Measurements from ENCODE around the gene PHKB.

PHKB gene

DNA sequence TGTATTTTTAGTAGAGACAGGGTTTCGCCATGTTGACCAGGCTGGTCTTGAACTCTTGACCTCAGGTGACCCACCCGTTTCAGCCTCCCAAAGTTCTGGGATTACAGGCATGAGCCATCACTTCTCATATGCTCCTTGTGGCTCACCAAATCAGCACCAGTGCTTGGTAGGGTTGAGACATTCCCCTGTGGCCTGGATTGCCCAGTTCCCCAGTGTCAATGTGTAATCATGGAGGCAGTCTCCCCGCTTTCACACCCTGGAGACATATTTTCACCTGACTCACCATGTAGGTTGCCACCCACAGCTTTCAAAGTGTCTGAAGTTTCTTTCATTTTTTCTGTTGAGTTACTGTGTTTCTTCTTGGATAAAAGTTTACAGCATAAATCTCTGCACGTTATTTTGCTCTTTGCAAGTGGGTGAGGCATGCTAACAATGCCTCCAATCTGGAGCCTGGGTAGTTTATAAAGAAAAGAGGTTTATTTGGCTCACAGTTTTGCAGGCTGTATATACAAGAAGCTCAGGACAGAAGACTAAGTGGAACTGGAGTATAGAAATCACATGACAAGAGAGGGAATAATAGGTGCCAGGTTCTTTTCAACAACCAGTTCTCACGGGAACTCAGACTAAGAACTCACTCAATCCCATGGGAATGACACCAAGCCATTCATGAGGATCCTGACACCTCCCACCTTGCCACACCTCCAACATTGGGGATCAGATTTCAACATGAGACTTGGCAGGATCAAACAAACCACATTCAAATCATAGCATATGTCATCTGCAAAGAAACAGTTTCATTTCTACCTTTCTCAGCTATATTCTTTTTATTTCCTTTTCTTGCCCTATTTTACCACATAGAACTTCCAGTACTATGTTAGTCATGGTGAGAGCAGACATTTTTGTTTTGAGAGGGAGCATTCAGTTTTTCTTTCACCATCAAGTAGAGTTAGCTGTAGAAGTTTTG lies 113.2 kb downstream of the PHKB start:
- no peak for DNase-seq (ENCODE audit: low read depth in 1 of 2, low spot score in 1 of 2)
- Histone ChIP-seq H3K27me3 (ENCODE audit: insufficient read depth, poor library complexity, severe bottlenecking) (no peaks in the 10 kb centered on the region), H3K27ac (replicated peaks) (no peak overlapping the region), H3K4me3 (replicated peaks; ENCODE audit: insufficient read depth, low read length) (no peak overlapping the region)
- TF ChIP-seq POLR2AphosphoS5 (IDR thresholded peaks at IDR 0.05; ENCODE audit: low read depth) (no peak), SPI1 (IDR thresholded peaks at IDR 0.05; ENCODE audit: borderline replicate concordance, low read depth) (no peak), GABPA (IDR thresholded peaks at IDR 0.05; ENCODE audit: low read depth) (no peak)
- TF ChIP-seq, protein P1, sequence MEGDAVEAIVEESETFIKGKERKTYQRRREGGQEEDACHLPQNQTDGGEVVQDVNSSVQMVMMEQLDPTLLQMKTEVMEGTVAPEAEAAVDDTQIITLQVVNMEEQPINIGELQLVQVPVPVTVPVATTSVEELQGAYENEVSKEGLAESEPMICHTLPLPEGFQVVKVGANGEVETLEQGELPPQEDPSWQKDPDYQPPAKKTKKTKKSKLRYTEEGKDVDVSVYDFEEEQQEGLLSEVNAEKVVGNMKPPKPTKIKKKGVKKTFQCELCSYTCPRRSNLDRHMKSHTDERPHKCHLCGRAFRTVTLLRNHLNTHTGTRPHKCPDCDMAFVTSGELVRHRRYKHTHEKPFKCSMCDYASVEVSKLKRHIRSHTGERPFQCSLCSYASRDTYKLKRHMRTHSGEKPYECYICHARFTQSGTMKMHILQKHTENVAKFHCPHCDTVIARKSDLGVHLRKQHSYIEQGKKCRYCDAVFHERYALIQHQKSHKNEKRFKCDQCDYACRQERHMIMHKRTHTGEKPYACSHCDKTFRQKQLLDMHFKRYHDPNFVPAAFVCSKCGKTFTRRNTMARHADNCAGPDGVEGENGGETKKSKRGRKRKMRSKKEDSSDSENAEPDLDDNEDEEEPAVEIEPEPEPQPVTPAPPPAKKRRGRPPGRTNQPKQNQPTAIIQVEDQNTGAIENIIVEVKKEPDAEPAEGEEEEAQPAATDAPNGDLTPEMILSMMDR (IDR thresholded peaks at IDR 0.05; ENCODE audit: insufficient read depth, low read length), result no peak
- TF ChIP-seq, protein P2, sequence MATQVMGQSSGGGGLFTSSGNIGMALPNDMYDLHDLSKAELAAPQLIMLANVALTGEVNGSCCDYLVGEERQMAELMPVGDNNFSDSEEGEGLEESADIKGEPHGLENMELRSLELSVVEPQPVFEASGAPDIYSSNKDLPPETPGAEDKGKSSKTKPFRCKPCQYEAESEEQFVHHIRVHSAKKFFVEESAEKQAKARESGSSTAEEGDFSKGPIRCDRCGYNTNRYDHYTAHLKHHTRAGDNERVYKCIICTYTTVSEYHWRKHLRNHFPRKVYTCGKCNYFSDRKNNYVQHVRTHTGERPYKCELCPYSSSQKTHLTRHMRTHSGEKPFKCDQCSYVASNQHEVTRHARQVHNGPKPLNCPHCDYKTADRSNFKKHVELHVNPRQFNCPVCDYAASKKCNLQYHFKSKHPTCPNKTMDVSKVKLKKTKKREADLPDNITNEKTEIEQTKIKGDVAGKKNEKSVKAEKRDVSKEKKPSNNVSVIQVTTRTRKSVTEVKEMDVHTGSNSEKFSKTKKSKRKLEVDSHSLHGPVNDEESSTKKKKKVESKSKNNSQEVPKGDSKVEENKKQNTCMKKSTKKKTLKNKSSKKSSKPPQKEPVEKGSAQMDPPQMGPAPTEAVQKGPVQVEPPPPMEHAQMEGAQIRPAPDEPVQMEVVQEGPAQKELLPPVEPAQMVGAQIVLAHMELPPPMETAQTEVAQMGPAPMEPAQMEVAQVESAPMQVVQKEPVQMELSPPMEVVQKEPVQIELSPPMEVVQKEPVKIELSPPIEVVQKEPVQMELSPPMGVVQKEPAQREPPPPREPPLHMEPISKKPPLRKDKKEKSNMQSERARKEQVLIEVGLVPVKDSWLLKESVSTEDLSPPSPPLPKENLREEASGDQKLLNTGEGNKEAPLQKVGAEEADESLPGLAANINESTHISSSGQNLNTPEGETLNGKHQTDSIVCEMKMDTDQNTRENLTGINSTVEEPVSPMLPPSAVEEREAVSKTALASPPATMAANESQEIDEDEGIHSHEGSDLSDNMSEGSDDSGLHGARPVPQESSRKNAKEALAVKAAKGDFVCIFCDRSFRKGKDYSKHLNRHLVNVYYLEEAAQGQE (IDR thresholded peaks at IDR 0.05; ENCODE audit: insufficient replicate concordance, low read depth), result no peak

GRCh38 chr16:47577029-47577428 lies 115.9 kb downstream of the PHKB start:
- no peak for DNase-seq (ENCODE audit: low read depth in 1 of 2, low spot score in 1 of 2)
- Histone ChIP-seq H3K27ac (replicated peaks) (no peak overlapping the region), H3K4me3 (replicated peaks; ENCODE audit: insufficient read depth, low read length) (no peak overlapping the region), H3K27me3 (ENCODE audit: insufficient read depth, poor library complexity, severe bottlenecking) (no peaks in the 10 kb centered on the region)
- TF ChIP-seq, protein P1 (IDR thresholded peaks at IDR 0.05; ENCODE audit: insufficient read depth, low read length), result no peak
- no peak for TF ChIP-seq SPI1 (IDR thresholded peaks at IDR 0.05; ENCODE audit: borderline replicate concordance, low read depth)
- TF ChIP-seq, protein P2 (IDR thresholded peaks at IDR 0.05; ENCODE audit: insufficient replicate concordance, low read depth), result no peak
- no peak for TF ChIP-seq GABPA (IDR thresholded peaks at IDR 0.05; ENCODE audit: low read depth)
- TF ChIP-seq POLR2AphosphoS5 (IDR thresholded peaks at IDR 0.05; ENCODE audit: low read depth), result no peak

GRCh38 chr16:47578033-47578432 lies 116.9 kb downstream of the PHKB start:
- no peak overlapping the region for H3K4me3 ChIP-seq (replicated peaks; ENCODE audit: insufficient read depth, low read length)
- TF ChIP-seq, protein P1 (IDR thresholded peaks at IDR 0.05; ENCODE audit: insufficient read depth, low read length), result no peak
- TF ChIP-seq, protein P2 (IDR thresholded peaks at IDR 0.05; ENCODE audit: insufficient replicate concordance, low read depth), result no peak
- TF ChIP-seq SPI1 (IDR thresholded peaks at IDR 0.05; ENCODE audit: borderline replicate concordance, low read depth) (no peak), GABPA (IDR thresholded peaks at IDR 0.05; ENCODE audit: low read depth) (no peak), POLR2AphosphoS5 (IDR thresholded peaks at IDR 0.05; ENCODE audit: low read depth) (no peak)
- DNase-seq (ENCODE audit: low read depth in 1 of 2, low spot score in 1 of 2), result no peak
- H3K27me3 ChIP-seq (ENCODE audit: insufficient read depth, poor library complexity, severe bottlenecking), result no peaks in the 10 kb centered on the region
- no peak overlapping the region for H3K27ac ChIP-seq (replicated peaks)
